K562 (cell line): ENCODE measurements around the gene LIX1. TPM values are rescaled to one million over a fixed set of nuclear protein-coding genes. Genes with fewer than 3 reads are reported as not detected.

Experiments used
- ATAC-seq: fragments of 200-7000 bp; cut with Tn5 transposase; 3 replicates; pipeline ENCODE4 v1.9.1; 2020; ENCODE audit warnings: moderate library complexity
- BruUV-seq: library from RNA; stranded (reverse); fragments of 400-500 nt; replicated peaks from 2 replicates; lab custom pipeline; 2021; lab: Mats Ljungman, UMichigan
- CTCF ChIA-PET: fragments of 300-600 bp; formaldehyde crosslinking; extraction: SDS; loops from one replicate; lab custom pipeline; 2021; ENCODE audit warnings: low intra/inter-chr PET ratio; lab: Yijun Ruan, JAX
- POLR2A ChIA-PET: fragments of 300-600, 350-650 bp; sonication (Branson Sonifier 250); formaldehyde crosslinking; extraction: SDS; loops from one replicate; lab custom pipeline; 2021; ENCODE audit warnings: antibody characterized with exemption, inconsistent platforms; lab: Yijun Ruan, JAX
- DNase-seq, 4 experiments: peaks; one replicate each; pipeline versions ENCODE4 v3.0.0 to v3.0.0-alpha.2; 2011 to 2018; ENCODE audit warnings: low spot score in 3 of 4, mixed read lengths in 3 of 4; ENCODE audit errors: extremely low read depth in 1 of 4
- FAIRE-seq: peaks from 2 replicates; lab custom pipeline; 2011; peaks lifted over from hg19 to GRCh38; lab: Jason Lieb, UNC
- H2AFZ ChIP-seq: 2 replicates; pipeline ENCODE4 v1.6.0; 2011; ENCODE audit warnings: low read depth, low read length, control low read depth, inconsistent platforms
- H3K27ac ChIP-seq: fragments of 200-600 bp; 3 replicates; pipeline ENCODE4 v1.8.0; 2011; ENCODE audit warnings: low read depth, mild to moderate bottlenecking, control low read depth, inconsistent platforms, low read length, moderate library complexity, mixed read lengths; ENCODE audit errors: extremely low read depth
- H3K27me3 ChIP-seq, 2 experiments: fragments of 300-600 bp in 1 of 2; 2 replicates in 1 of 2; 3 replicates in 1 of 2; pipeline versions ENCODE4 v1.6.0 to v1.8.0; 2011; ENCODE audit warnings: inconsistent platforms in 2 of 2, low read length in 2 of 2, mild to moderate bottlenecking in 1 of 2, mixed read lengths in 1 of 2, moderate library complexity in 1 of 2; ENCODE audit not compliant: control insufficient read depth in 2 of 2, insufficient read depth in 2 of 2
- H3K36me3 ChIP-seq: fragments of 300-600 bp; 3 replicates; pipeline ENCODE4 v1.8.0; 2011; ENCODE audit warnings: mild to moderate bottlenecking, low read length, inconsistent platforms; ENCODE audit not compliant: control insufficient read depth, insufficient read depth
- H3K4me1 ChIP-seq, 2 experiments: fragments of 200-600 bp in 1 of 2; replicated peaks in 1 of 2; 2 replicates in 1 of 2; 3 replicates in 1 of 2; pipeline versions ENCODE4 v1.5.1 to v1.8.0; 2011; ENCODE audit warnings: inconsistent platforms in 2 of 2, low read length in 2 of 2, mild to moderate bottlenecking in 1 of 2, mixed read lengths in 1 of 2, moderate library complexity in 1 of 2; ENCODE audit not compliant: control insufficient read depth in 2 of 2, insufficient read depth in 2 of 2
- H3K4me2 ChIP-seq: 2 replicates; pipeline ENCODE4 v1.6.1; 2011; ENCODE audit warnings: low read length, control low read depth, inconsistent platforms, mixed read lengths; ENCODE audit not compliant: insufficient read depth
- H3K4me3 ChIP-seq: fragments of 200-600 bp; sonication (generic), shearing (Covaris generic); 2 replicates; pipeline ENCODE4 v1.5.1; 2016; ENCODE audit warnings: control low read depth, inconsistent platforms
- H3K79me2 ChIP-seq: fragments of 200-600 bp; 3 replicates; pipeline ENCODE4 v1.8.0; 2011; ENCODE audit warnings: low read length, inconsistent platforms; ENCODE audit not compliant: control insufficient read depth, insufficient read depth
- H3K9ac ChIP-seq, 2 experiments: 2 replicates each; pipeline versions ENCODE4 v1.6.0 to v1.6.1; 2011; ENCODE audit warnings: low read depth in 2 of 2, low read length in 2 of 2, control low read depth in 1 of 2, inconsistent platforms in 1 of 2, mild to moderate bottlenecking in 1 of 2, mixed read lengths in 1 of 2; ENCODE audit not compliant: insufficient read depth in 1 of 2
- H3K9me1 ChIP-seq: one replicate; pipeline ENCODE4 v1.6.0; 2011; ENCODE audit warnings: inconsistent platforms, mild to moderate bottlenecking, low read length, moderate library complexity; ENCODE audit not compliant: control insufficient read depth, insufficient read depth
- H3K9me3 ChIP-seq: replicated peaks from 2 replicates; pipeline ENCODE4 v1.5.1; 2011; ENCODE audit warnings: low read depth, low read length, inconsistent platforms; ENCODE audit not compliant: control insufficient read depth, insufficient read depth
- H4K20me1 ChIP-seq: replicated peaks from 2 replicates; pipeline ENCODE4 v1.6.1; 2011; ENCODE audit warnings: low read length, inconsistent platforms, mixed read lengths; ENCODE audit not compliant: control insufficient read depth, insufficient read depth
- ELF4 ChIP-seq: fragments of 450-650 bp; formaldehyde crosslinking; IDR thresholded peaks from 2 replicates; pipeline ENCODE4 v1.4.0; 2022; ENCODE audit warnings: missing genetic modification characterization
- GMEB1 ChIP-seq: fragments of 250-450 bp; sonication (Bioruptor Pico); IDR thresholded peaks from 2 replicates; pipeline ENCODE4 v1.4.0; 2020; ENCODE audit warnings: mild to moderate bottlenecking
- JUNB ChIP-seq: fragments of 450-650 bp; formaldehyde crosslinking; conservative IDR thresholded peaks from 2 replicates; pipeline ENCODE4 v1.4.0; 2020; ENCODE audit warnings: mild to moderate bottlenecking
- KLF6 ChIP-seq: fragments of 250-450 bp; sonication (Bioruptor Pico); IDR thresholded peaks from 2 replicates; pipeline ENCODE4 v1.4.0; 2020; ENCODE audit warnings: mild to moderate bottlenecking, moderate library complexity, borderline replicate concordance
- RAD21 ChIP-seq, 2 experiments: fragments of 250-450 bp in 1 of 2; fragments of 450-650 bp in 1 of 2; sonication (Bioruptor Pico) in 1 of 2; formaldehyde crosslinking in 1 of 2; IDR thresholded peaks in 1 of 2; conservative IDR thresholded peaks in 1 of 2; 2 replicates each; pipeline versions ENCODE4 v1.4.0 to v1.8.0; 2020 to 2022; ENCODE audit warnings: mild to moderate bottlenecking in 2 of 2, moderate library complexity in 1 of 2
- SAFB ChIP-seq: fragments of 200-400 bp; formaldehyde crosslinking; IDR thresholded peaks from 2 replicates; pipeline ENCODE4 v1.6.1; 2017; ENCODE audit warnings: low read depth, low read length, borderline replicate concordance
- SP1 ChIP-seq: sonication (generic); formaldehyde crosslinking; IDR thresholded peaks from 2 replicates; pipeline ENCODE4 v1.8.1; 2022; ENCODE audit warnings: mild to moderate bottlenecking, missing genetic modification reagents
- U2AF2 ChIP-seq: fragments of 200-400 bp; formaldehyde crosslinking; optimal IDR thresholded peaks from 2 replicates; pipeline ENCODE3; 2017; ENCODE audit warnings: low read depth, mild to moderate bottlenecking, low read length
- ZNF274 ChIP-seq: IDR thresholded peaks from 2 replicates; pipeline ENCODE4 v1.6.1; 2011; ENCODE audit warnings: low read depth, mild to moderate bottlenecking, low read length, moderate library complexity, borderline replicate concordance
- ZNF695 ChIP-seq: fragments of 450-650 bp; formaldehyde crosslinking; IDR thresholded peaks from 2 replicates; pipeline ENCODE4 v1.4.0; 2020; ENCODE audit warnings: mild to moderate bottlenecking, moderate library complexity
- ZNF764 ChIP-seq: fragments of 250-450 bp; sonication (Bioruptor Pico); IDR thresholded peaks from 2 replicates; pipeline ENCODE4 v1.4.0; 2020; ENCODE audit warnings: low read depth, mild to moderate bottlenecking, moderate library complexity
- WGBS: fragments of 100-300 bp; shearing (Covaris generic); methylation state at CpG from one replicate; pipeline ENCODE4 v1.1.6; 2016; ENCODE audit warnings: low coverage, mixed read lengths; ENCODE audit not compliant: insufficient coverage; ENCODE audit errors: missing lambda C conversion rate; 5-methylcytosine and 5-hydroxymethylcytosine counted together
- in situ Hi-C: fragments of 300-500 bp; cut with MboI; formaldehyde crosslinking; loops from 4 replicates; pipeline ENCODE4 v1.15.0; 2018; ENCODE audit warnings: inconsistent platforms, mixed read lengths
- intact Hi-C: fragments of 100-400 bp; cut with micrococcal nuclease; formaldehyde crosslinking; loops from 2 replicates; pipeline ENCODE4 v1.14.2; 2022
- polyA plus RNA-seq, 8 experiments: library from polyadenylated mRNA; depleted of rRNA in 4 of 8; stranded (reverse) in 5 of 8; unstranded in 3 of 8; fragments of >200 nt; fragmentation: Nextera tagmentation in 2 of 8; fragmentation: Illumina TruSeq in 1 of 8; extraction: Ambion mirVana in 2 of 8; extraction: Trizol in 1 of 8; gene quantifications; 2 replicates each; pipeline versions ENCODE4 v1.2.1 to v1.2.3, GENCODE V29; 2011 to 2014; ENCODE audit warnings: inconsistent platforms in 1 of 8, missing spikeins in 1 of 8
- total RNA-seq, 7 experiments: library from RNA; depleted of rRNA in 6 of 7; stranded (reverse); fragments of >200 nt in 6 of 7; fragmentation: Illumina TruSeq in 2 of 7; extraction: Trizol in 2 of 7; gene quantifications; 2 replicates each; pipeline versions ENCODE4 v1.2.1 to v1.2.3, GENCODE V29; 2011 to 2021; ENCODE audit warnings: low replicate concordance in 1 of 7
- TF ChIP-seq, protein P1 (sequence below): fragments of 450-650 bp; formaldehyde crosslinking; IDR thresholded peaks from 2 replicates; pipeline ENCODE4 v1.4.0; 2022; ENCODE audit warnings: missing genetic modification characterization
- TF ChIP-seq, protein P2 (sequence below): fragments of 250-450 bp; sonication (Bioruptor Pico); IDR thresholded peaks from 2 replicates; pipeline ENCODE4 v1.9.0; 2021; ENCODE audit warnings: mild to moderate bottlenecking, inconsistent platforms

Gene LIX1
- total and polyA plus RNA-seq, 9 of the 15 experiments (the other 6 are each of a cell fraction or from before 2014, with no cell fraction given): 0.01 to 0.18 TPM; not detected in 7

GRCh38 chr5:97065475-97065874 is 76.9 kb downstream of the LIX1 start:
- in situ Hi-C loops: no loop called here
- Histone ChIP-seq H3K9ac (no peak overlapping the region), H3K4me2 (no peak overlapping the region), H3K36me3 (no peaks in the 10 kb centered on the region), H3K4me3 (no peak overlapping the region), H3K79me2 (no peaks in the 10 kb centered on the region), H3K27ac (no peak overlapping the region), H3K9me1 (no peaks in the 10 kb centered on the region), H4K20me1 (no peaks in the 10 kb centered on the region), H3K27me3 (no peaks in the 10 kb centered on the region; a peak in 1 of 5 replicates), H3K9me3 (no peaks in the 10 kb centered on the region), H2AFZ (no peak overlapping the region), H3K4me1 (no peaks in the 10 kb centered on the region)
- intact Hi-C loops: no loop called here
- CTCF ChIA-PET: interaction anchor here (0.5 kb wide), 1 partner anchor 147 kb away, joined by 3 read pairs; no protein-coding TSS in a partner anchor
- FAIRE-seq: peak; percentile 60
- BruUV-seq: no TSS peak
- TF ChIP-seq ZNF695 (CRISPR knock-in tag) (no peak), SAFB (no peak), U2AF2 (no peak), KLF6 (CRISPR knock-in tag) (no peak), SP1 (CRISPR knock-in tag) (no peak), JUNB (CRISPR knock-in tag) (no peak), ZNF764 (CRISPR knock-in tag) (no peak), RAD21 (CRISPR knock-in tag; conservative IDR thresholded peaks at IDR 0.05 in 1 of 2, IDR thresholded peaks at IDR 0.05 in 1 of 2) (no peak), ZNF274 (no peak), ELF4 (CRISPR knock-in tag) (no peak), GMEB1 (CRISPR knock-in tag) (no peak)
- TF ChIP-seq, protein P1, sequence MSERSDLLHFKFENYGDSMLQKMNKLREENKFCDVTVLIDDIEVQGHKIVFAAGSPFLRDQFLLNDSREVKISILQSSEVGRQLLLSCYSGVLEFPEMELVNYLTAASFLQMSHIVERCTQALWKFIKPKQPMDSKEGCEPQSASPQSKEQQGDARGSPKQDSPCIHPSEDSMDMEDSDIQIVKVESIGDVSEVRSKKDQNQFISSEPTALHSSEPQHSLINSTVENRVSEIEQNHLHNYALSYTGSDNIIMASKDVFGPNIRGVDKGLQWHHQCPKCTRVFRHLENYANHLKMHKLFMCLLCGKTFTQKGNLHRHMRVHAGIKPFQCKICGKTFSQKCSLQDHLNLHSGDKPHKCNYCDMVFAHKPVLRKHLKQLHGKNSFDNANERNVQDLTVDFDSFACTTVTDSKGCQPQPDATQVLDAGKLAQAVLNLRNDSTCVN (CRISPR knock-in tag): no peak
- TF ChIP-seq, protein P2, sequence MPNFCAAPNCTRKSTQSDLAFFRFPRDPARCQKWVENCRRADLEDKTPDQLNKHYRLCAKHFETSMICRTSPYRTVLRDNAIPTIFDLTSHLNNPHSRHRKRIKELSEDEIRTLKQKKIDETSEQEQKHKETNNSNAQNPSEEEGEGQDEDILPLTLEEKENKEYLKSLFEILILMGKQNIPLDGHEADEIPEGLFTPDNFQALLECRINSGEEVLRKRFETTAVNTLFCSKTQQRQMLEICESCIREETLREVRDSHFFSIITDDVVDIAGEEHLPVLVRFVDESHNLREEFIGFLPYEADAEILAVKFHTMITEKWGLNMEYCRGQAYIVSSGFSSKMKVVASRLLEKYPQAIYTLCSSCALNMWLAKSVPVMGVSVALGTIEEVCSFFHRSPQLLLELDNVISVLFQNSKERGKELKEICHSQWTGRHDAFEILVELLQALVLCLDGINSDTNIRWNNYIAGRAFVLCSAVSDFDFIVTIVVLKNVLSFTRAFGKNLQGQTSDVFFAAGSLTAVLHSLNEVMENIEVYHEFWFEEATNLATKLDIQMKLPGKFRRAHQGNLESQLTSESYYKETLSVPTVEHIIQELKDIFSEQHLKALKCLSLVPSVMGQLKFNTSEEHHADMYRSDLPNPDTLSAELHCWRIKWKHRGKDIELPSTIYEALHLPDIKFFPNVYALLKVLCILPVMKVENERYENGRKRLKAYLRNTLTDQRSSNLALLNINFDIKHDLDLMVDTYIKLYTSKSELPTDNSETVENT: no peak
- ATAC-seq: no peak
- WGBS: 13% methylated on average over 2 of the region's 2 CpGs
- DNase-seq: no peak
- POLR2A ChIA-PET: no interaction called here
